HT-29 (cell line): ENCODE data around the gene ADK. TPM values are rescaled to one million over a fixed set of nuclear protein-coding genes. Genes with fewer than 3 reads are reported as not detected.

ENCODE experiments used
- DNase-seq: peaks from one replicate; pipeline ENCODE4 v3.0.0-alpha.2; 2015; ENCODE audit warnings: low spot score
- total RNA-seq: library from RNA; depleted of rRNA; stranded (reverse); fragments of >200 nt; shearing (Covaris generic); gene quantifications from 2 replicates; pipeline ENCODE4 v1.2.3, GENCODE V29; 2014

ADK gene
- total RNA-seq, 1 experiment from 2014 or later, result 17.1 TPM

GRCh38 chr10:74652664-74653063, 501.6 kb downstream of the ADK start:
- no peak for DNase-seq

GRCh38 chr10:74658511-74658910, 507.5 kb downstream of the ADK start:
- no peak for DNase-seq

GRCh38 chr10:74662635-74663034, 511.6 kb downstream of the ADK start:
- no peak for DNase-seq

- DNase-seq, result no peak
Measured at GRCh38 chr10:74669210-74669609, 518.2 kb downstream of the ADK start.

GRCh38 chr10:74671716-74672115, 520.7 kb downstream of the ADK start:
- DNase-seq, result no peak

GRCh38 chr10:74672430-74673165, 521.6 kb downstream of the ADK start:
- no peak for DNase-seq

- DNase-seq, result no peak
Measured at GRCh38 chr10:74674927-74675326, 523.9 kb downstream of the ADK start.

GRCh38 chr10:74675484-74675883, 524.5 kb downstream of the ADK start:
- DNase-seq, result no peak

- no peak for DNase-seq
Measured at GRCh38 chr10:74677951-74678350, 526.9 kb downstream of the ADK start.

- no peak for DNase-seq
Measured at GRCh38 chr10:74681917-74682627, 531.1 kb downstream of the ADK start.

GRCh38 chr10:74683067-74683466, 532.0 kb downstream of the ADK start:
- DNase-seq, result no peak

GRCh38 chr10:74683621-74684364, 532.8 kb downstream of the ADK start:
- DNase-seq, result peak; percentile 40

GRCh38 chr10:74684462-74684861, 533.4 kb downstream of the ADK start:
- no peak for DNase-seq

GRCh38 chr10:74685564-74685963, 534.5 kb downstream of the ADK start:
- DNase-seq, result no peak

GRCh38 chr10:74690393-74690792, 539.4 kb downstream of the ADK start:
- DNase-seq, result no peak

GRCh38 chr10:74691164-74691563, 540.1 kb downstream of the ADK start:
- no peak for DNase-seq

GRCh38 chr10:74704629-74705357, 553.8 kb downstream of the ADK start:
- DNase-seq, result no peak

- no peak for DNase-seq
Measured at GRCh38 chr10:74705358-74705980, 554.4 kb downstream of the ADK start.

GRCh38 chr10:74706966-74707365, 555.9 kb downstream of the ADK start:
- DNase-seq, result no peak

GRCh38 chr10:74708246-74708645, 557.2 kb downstream of the ADK start:
- no peak for DNase-seq

- DNase-seq, result no peak
Measured at GRCh38 chr10:74718208-74718607, 567.2 kb downstream of the ADK start.
